HepG2 (cell line): Measurements from ENCODE around the gene SLC35A3. TPM values are rescaled to one million over a fixed set of nuclear protein-coding genes. Genes with fewer than 3 reads are reported as not detected.

ENCODE experiments used
- BHLHE40 ChIP-seq: IDR thresholded peaks from 2 replicates; pipeline ENCODE4 v1.6.1; 2011; ENCODE audit warnings: low read length, improper control_type of control experiment
- CCDC6 ChIP-seq: sonication (generic); formaldehyde crosslinking; IDR thresholded peaks from 2 replicates; pipeline ENCODE4 v1.8.1; 2022; ENCODE audit warnings: mild to moderate bottlenecking, missing genetic modification reagents, moderate library complexity
- DNMT1 ChIP-seq: sonication (generic); formaldehyde crosslinking; IDR thresholded peaks from 2 replicates; pipeline ENCODE4 v1.5.1; 2020; ENCODE audit warnings: mild to moderate bottlenecking, missing genetic modification reagents
- GLI4 ChIP-seq: sonication (generic); formaldehyde crosslinking; IDR thresholded peaks from 2 replicates; pipeline ENCODE4 v1.5.1; 2020; ENCODE audit warnings: missing genetic modification reagents, mild to moderate bottlenecking, moderate library complexity, borderline replicate concordance
- HNRNPL ChIP-seq: fragments of 200-400 bp; formaldehyde crosslinking; IDR thresholded peaks from 2 replicates; pipeline ENCODE4 v1.6.1; 2017; ENCODE audit warnings: mild to moderate bottlenecking, low read depth, low read length
- KLF11 ChIP-seq: IDR thresholded peaks from 2 replicates; pipeline ENCODE4 v1.6.1; 2016; ENCODE audit warnings: missing compliant biosample characterization
- KLF15 ChIP-seq: sonication (generic); formaldehyde crosslinking; IDR thresholded peaks from 2 replicates; pipeline ENCODE4 v1.8.1; 2023; ENCODE audit warnings: borderline replicate concordance, mild to moderate bottlenecking, inconsistent platforms, missing genetic modification reagents, mixed read lengths
- MAFF ChIP-seq: IDR thresholded peaks from 2 replicates; pipeline ENCODE4 v1.6.1; 2011; ENCODE audit warnings: low read depth, low read length, improper control_type of control experiment
- RNF2 ChIP-seq: fragments of 450-650 bp; conservative IDR thresholded peaks from 2 replicates; pipeline ENCODE4 v1.6.1; 2016; ENCODE audit warnings: low read depth
- SMAD1 ChIP-seq: sonication (generic); formaldehyde crosslinking; IDR thresholded peaks from 2 replicates; pipeline ENCODE4 v1.4.0; 2020; ENCODE audit warnings: missing genetic modification reagents, low read depth, mild to moderate bottlenecking, borderline replicate concordance
- SP4 ChIP-seq: sonication (generic); formaldehyde crosslinking; IDR thresholded peaks from 2 replicates; pipeline ENCODE4 v1.8.1; 2023; ENCODE audit warnings: mild to moderate bottlenecking, missing genetic modification reagents
- THAP9 ChIP-seq: sonication (generic); formaldehyde crosslinking; IDR thresholded peaks from 2 replicates; pipeline ENCODE4; 2020; ENCODE audit warnings: missing genetic modification reagents, mild to moderate bottlenecking, borderline replicate concordance
- ZBTB38 ChIP-seq: sonication (generic); formaldehyde crosslinking; IDR thresholded peaks from 2 replicates; pipeline ENCODE4 v1.5.1; 2020; ENCODE audit warnings: mild to moderate bottlenecking, missing genetic modification reagents
- ZFP36 ChIP-seq: fragments of 150-350 bp; IDR thresholded peaks from 2 replicates; pipeline ENCODE4 v1.6.1; 2018; ENCODE audit warnings: borderline replicate concordance, low read length, low read depth; ENCODE audit not compliant: partially characterized antibody
- ZNF432 ChIP-seq: sonication (generic); formaldehyde crosslinking; IDR thresholded peaks from 2 replicates; pipeline ENCODE4 v1.5.0; 2020; ENCODE audit warnings: missing genetic modification reagents, mild to moderate bottlenecking, borderline replicate concordance
- ZNF546 ChIP-seq: sonication (generic); formaldehyde crosslinking; conservative IDR thresholded peaks from 2 replicates; pipeline ENCODE4 v1.8.1; 2023; ENCODE audit warnings: mild to moderate bottlenecking, missing genetic modification reagents
- polyA plus RNA-seq, 8 experiments: library from polyadenylated mRNA; depleted of rRNA in 3 of 8; stranded (reverse) in 7 of 8; unstranded in 1 of 8; fragments of >200 nt; fragmentation: Illumina TruSeq in 4 of 8; extraction: Trizol in 4 of 8; gene quantifications; 2 replicates each; pipeline versions ENCODE4 v1.2.1 to v1.2.3, GENCODE V29; 2011 to 2016; ENCODE audit warnings: low read depth in 4 of 8, missing spikeins in 1 of 8, mixed read lengths in 1 of 8; ENCODE audit not compliant: insufficient read depth in 1 of 8
- total RNA-seq, 5 experiments: library from RNA; depleted of rRNA; stranded (reverse); fragments of >200 nt; fragmentation: Illumina TruSeq; extraction: Trizol; gene quantifications; 2 replicates each; pipeline ENCODE4 v1.2.3, GENCODE V29; 2016; ENCODE audit warnings: low read depth in 1 of 5
- TF ChIP-seq, protein P1 (sequence below): sonication (generic); formaldehyde crosslinking; conservative IDR thresholded peaks from 2 replicates; pipeline ENCODE4 v1.4.0; 2020; ENCODE audit warnings: missing genetic modification reagents
- TF ChIP-seq, protein P2 (sequence below): sonication (generic); formaldehyde crosslinking; IDR thresholded peaks from 2 replicates; pipeline ENCODE4 v1.5.1; 2020; ENCODE audit warnings: mild to moderate bottlenecking, missing genetic modification reagents, borderline replicate concordance

The SLC35A3 gene
- total and polyA plus RNA-seq, 2 of the 13 experiments (the other 11 are each of a cell fraction or from before 2014, with no cell fraction given), result 11.2 to 24.9 TPM

GRCh38 chr1:99969729-99970621 is at the start of gene SLC35A3 (continued):
- TF ChIP-seq, protein P1, sequence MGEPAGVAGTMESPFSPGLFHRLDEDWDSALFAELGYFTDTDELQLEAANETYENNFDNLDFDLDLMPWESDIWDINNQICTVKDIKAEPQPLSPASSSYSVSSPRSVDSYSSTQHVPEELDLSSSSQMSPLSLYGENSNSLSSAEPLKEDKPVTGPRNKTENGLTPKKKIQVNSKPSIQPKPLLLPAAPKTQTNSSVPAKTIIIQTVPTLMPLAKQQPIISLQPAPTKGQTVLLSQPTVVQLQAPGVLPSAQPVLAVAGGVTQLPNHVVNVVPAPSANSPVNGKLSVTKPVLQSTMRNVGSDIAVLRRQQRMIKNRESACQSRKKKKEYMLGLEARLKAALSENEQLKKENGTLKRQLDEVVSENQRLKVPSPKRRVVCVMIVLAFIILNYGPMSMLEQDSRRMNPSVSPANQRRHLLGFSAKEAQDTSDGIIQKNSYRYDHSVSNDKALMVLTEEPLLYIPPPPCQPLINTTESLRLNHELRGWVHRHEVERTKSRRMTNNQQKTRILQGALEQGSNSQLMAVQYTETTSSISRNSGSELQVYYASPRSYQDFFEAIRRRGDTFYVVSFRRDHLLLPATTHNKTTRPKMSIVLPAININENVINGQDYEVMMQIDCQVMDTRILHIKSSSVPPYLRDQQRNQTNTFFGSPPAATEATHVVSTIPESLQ (CRISPR knock-in tag), result peak; percentile 46; the same call in 1 of the 2 replicates
- no peak for TF ChIP-seq ZNF432 (CRISPR knock-in tag)
- TF ChIP-seq GLI4 (CRISPR knock-in tag), result peak; percentile 95; the same call in 1 of the 2 replicates
- TF ChIP-seq, protein P2, sequence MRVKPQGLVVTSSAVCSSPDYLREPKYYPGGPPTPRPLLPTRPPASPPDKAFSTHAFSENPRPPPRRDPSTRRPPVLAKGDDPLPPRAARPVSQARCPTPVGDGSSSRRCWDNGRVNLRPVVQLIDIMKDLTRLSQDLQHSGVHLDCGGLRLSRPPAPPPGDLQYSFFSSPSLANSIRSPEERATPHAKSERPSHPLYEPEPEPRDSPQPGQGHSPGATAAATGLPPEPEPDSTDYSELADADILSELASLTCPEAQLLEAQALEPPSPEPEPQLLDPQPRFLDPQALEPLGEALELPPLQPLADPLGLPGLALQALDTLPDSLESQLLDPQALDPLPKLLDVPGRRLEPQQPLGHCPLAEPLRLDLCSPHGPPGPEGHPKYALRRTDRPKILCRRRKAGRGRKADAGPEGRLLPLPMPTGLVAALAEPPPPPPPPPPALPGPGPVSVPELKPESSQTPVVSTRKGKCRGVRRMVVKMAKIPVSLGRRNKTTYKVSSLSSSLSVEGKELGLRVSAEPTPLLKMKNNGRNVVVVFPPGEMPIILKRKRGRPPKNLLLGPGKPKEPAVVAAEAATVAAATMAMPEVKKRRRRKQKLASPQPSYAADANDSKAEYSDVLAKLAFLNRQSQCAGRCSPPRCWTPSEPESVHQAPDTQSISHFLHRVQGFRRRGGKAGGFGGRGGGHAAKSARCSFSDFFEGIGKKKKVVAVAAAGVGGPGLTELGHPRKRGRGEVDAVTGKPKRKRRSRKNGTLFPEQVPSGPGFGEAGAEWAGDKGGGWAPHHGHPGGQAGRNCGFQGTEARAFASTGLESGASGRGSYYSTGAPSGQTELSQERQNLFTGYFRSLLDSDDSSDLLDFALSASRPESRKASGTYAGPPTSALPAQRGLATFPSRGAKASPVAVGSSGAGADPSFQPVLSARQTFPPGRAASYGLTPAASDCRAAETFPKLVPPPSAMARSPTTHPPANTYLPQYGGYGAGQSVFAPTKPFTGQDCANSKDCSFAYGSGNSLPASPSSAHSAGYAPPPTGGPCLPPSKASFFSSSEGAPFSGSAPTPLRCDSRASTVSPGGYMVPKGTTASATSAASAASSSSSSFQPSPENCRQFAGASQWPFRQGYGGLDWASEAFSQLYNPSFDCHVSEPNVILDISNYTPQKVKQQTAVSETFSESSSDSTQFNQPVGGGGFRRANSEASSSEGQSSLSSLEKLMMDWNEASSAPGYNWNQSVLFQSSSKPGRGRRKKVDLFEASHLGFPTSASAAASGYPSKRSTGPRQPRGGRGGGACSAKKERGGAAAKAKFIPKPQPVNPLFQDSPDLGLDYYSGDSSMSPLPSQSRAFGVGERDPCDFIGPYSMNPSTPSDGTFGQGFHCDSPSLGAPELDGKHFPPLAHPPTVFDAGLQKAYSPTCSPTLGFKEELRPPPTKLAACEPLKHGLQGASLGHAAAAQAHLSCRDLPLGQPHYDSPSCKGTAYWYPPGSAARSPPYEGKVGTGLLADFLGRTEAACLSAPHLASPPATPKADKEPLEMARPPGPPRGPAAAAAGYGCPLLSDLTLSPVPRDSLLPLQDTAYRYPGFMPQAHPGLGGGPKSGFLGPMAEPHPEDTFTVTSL, result peak; percentile 85
- peak; percentile 96 for TF ChIP-seq SMAD1 (CRISPR knock-in tag)
- TF ChIP-seq DNMT1 (CRISPR knock-in tag), result peak; percentile 92
- TF ChIP-seq ZFP36, result no peak
- peak; percentile 66 for TF ChIP-seq RNF2
- TF ChIP-seq BHLHE40, result 0 out of 2 replicates have a peak, but pooled peaks have one; percentile 23
- TF ChIP-seq KLF11 (CRISPR knock-in tag), result peak; percentile 36; the same call in 1 of the 2 replicates
- TF ChIP-seq SP4 (CRISPR knock-in tag), result peak; percentile 85
- peak; percentile 98 for TF ChIP-seq CCDC6 (CRISPR knock-in tag)
- TF ChIP-seq MAFF, result no peak
- TF ChIP-seq HNRNPL, result peak; percentile 82
- TF ChIP-seq ZNF546 (CRISPR knock-in tag), result peak; percentile 97
- TF ChIP-seq KLF15, result no peak; the same call in 1 of the 2 replicates
- peak; percentile 92; the same call in 1 of the 2 replicates for TF ChIP-seq ZBTB38 (CRISPR knock-in tag)
- peak; percentile 84; the same call in 1 of the 2 replicates for TF ChIP-seq THAP9
